ENCODE results near the gene CELF3.
"Not testable (repeated sequence)": the region's sequence is repeated elsewhere in the genome, so short reads cannot be mapped to it uniquely, and the experiment has no call there.

GRCh38 chr1:151682901-151683300 is 33.7 kb downstream of the CELF3 start:
- not testable (repeated sequence) for TF ChIP-seq CTCF, EZH2phosphoT487 (IDR thresholded peaks at IDR 0.05)
